ENCODE results near the gene ANKFN1.

Gene ANKFN1

GRCh38 chr17:56325313-56326000 is 172.2 kb downstream of the ANKFN1 start:
- Mint-ChIP-seq H3K27me3 (peaks cover 4% of the 10 kb centered on the region), H3K9me3 (peaks cover 2% of the 10 kb centered on the region), H3K36me3 (peaks cover 2% of the 10 kb centered on the region), H3K4me3 (no peak overlapping the region), H3K27ac (no peak overlapping the region), H3K4me1 (no peaks in the 10 kb centered on the region)
- no peak for ATAC-seq (ENCODE audit: low read depth)
- DNase-seq (ENCODE audit: low spot score in 2 of 2), result no peak

- H3K27ac Mint-ChIP-seq, result no peak overlapping the region
- peaks cover 2% of the 10 kb centered on the region for H3K36me3 Mint-ChIP-seq
- H3K4me1 Mint-ChIP-seq, result no peaks in the 10 kb centered on the region
- ATAC-seq (ENCODE audit: low read depth), result no peak
- peaks cover 4% of the 10 kb centered on the region for H3K27me3 Mint-ChIP-seq
- no peak for DNase-seq (ENCODE audit: low spot score in 2 of 2)
- no peak overlapping the region for H3K4me3 Mint-ChIP-seq
- H3K9me3 Mint-ChIP-seq, result peaks cover 2% of the 10 kb centered on the region
Measured at GRCh38 chr17:56326001-56326359, 172.7 kb downstream of the ANKFN1 start.

GRCh38 chr17:56347639-56348038 is 194.4 kb downstream of the ANKFN1 start:
- no peak for DNase-seq (ENCODE audit: low spot score in 2 of 2)
- peaks cover 8% of the 10 kb centered on the region for H3K9me3 Mint-ChIP-seq
- no peak for ATAC-seq (ENCODE audit: low read depth)
- H3K27ac Mint-ChIP-seq, result no peak overlapping the region
- H3K27me3 Mint-ChIP-seq, result peaks cover 6% of the 10 kb centered on the region
- no peaks in the 10 kb centered on the region for H3K36me3 Mint-ChIP-seq
- no peak overlapping the region for H3K4me3 Mint-ChIP-seq
- H3K4me1 Mint-ChIP-seq, result no peaks in the 10 kb centered on the region

- Mint-ChIP-seq H3K27me3 (peaks cover 4% of the 10 kb centered on the region), H3K27ac (no peak overlapping the region), H3K9me3 (peaks cover 4% of the 10 kb centered on the region), H3K36me3 (no peaks in the 10 kb centered on the region), H3K4me3 (no peak overlapping the region), H3K4me1 (no peaks in the 10 kb centered on the region)
- no peak for DNase-seq (ENCODE audit: low spot score in 2 of 2)
- ATAC-seq (ENCODE audit: low read depth), result no peak
Measured at GRCh38 chr17:56350592-56350991, 197.3 kb downstream of the ANKFN1 start.

- Mint-ChIP-seq H3K36me3 (no peaks in the 10 kb centered on the region), H3K9me3 (peaks cover 4% of the 10 kb centered on the region), H3K4me3 (no peak overlapping the region), H3K4me1 (no peaks in the 10 kb centered on the region), H3K27me3 (peaks cover 4% of the 10 kb centered on the region), H3K27ac (no peak overlapping the region)
- no peak for DNase-seq (ENCODE audit: low spot score in 2 of 2)
- no peak for ATAC-seq (ENCODE audit: low read depth)
Measured at GRCh38 chr17:56351675-56352074, 198.4 kb downstream of the ANKFN1 start.

- Mint-ChIP-seq H3K4me1 (no peaks in the 10 kb centered on the region), H3K27me3 (peaks cover 3% of the 10 kb centered on the region), H3K4me3 (no peak overlapping the region), H3K9me3 (peaks cover 7% of the 10 kb centered on the region), H3K36me3 (no peaks in the 10 kb centered on the region), H3K27ac (no peak overlapping the region)
- DNase-seq (ENCODE audit: low spot score in 2 of 2) (no peak), ATAC-seq (ENCODE audit: low read depth) (no peak)
Measured at GRCh38 chr17:56358651-56359050, 205.4 kb downstream of the ANKFN1 start.

- H3K36me3 Mint-ChIP-seq, result no peaks in the 10 kb centered on the region
- no peak overlapping the region for H3K4me3 Mint-ChIP-seq
- no peak overlapping the region for H3K27ac Mint-ChIP-seq
- H3K27me3 Mint-ChIP-seq, result peaks cover 3% of the 10 kb centered on the region
- H3K4me1 Mint-ChIP-seq, result no peaks in the 10 kb centered on the region
- peaks cover 8% of the 10 kb centered on the region for H3K9me3 Mint-ChIP-seq
- ATAC-seq (ENCODE audit: low read depth) (no peak), DNase-seq (ENCODE audit: low spot score in 2 of 2) (no peak)
Measured at GRCh38 chr17:56359518-56359917, 206.2 kb downstream of the ANKFN1 start.

GRCh38 chr17:56367366-56367765 is 214.1 kb downstream of the ANKFN1 start:
- H3K9me3 Mint-ChIP-seq, result peaks cover 5% of the 10 kb centered on the region
- H3K36me3 Mint-ChIP-seq, result no peaks in the 10 kb centered on the region
- no peak for ATAC-seq (ENCODE audit: low read depth)
- DNase-seq (ENCODE audit: low spot score in 2 of 2), result no peak
- no peak overlapping the region for H3K4me3 Mint-ChIP-seq
- no peak overlapping the region for H3K27ac Mint-ChIP-seq
- H3K27me3 Mint-ChIP-seq, result no peaks in the 10 kb centered on the region
- no peaks in the 10 kb centered on the region for H3K4me1 Mint-ChIP-seq

- no peak for ATAC-seq (ENCODE audit: low read depth)
- H3K36me3 Mint-ChIP-seq, result no peaks in the 10 kb centered on the region
Measured at GRCh38 chr17:56373981-56374833, 220.9 kb downstream of the ANKFN1 start.

GRCh38 chr17:56389356-56389755 is 236.1 kb downstream of the ANKFN1 start:
- H3K27me3 Mint-ChIP-seq, result peaks cover 3% of the 10 kb centered on the region
- ATAC-seq (ENCODE audit: low read depth), result no peak
- no peaks in the 10 kb centered on the region for H3K9me3 Mint-ChIP-seq
- H3K27ac Mint-ChIP-seq, result no peak overlapping the region
- no peaks in the 10 kb centered on the region for H3K4me1 Mint-ChIP-seq
- no peak for DNase-seq (ENCODE audit: low spot score in 2 of 2)
- no peak overlapping the region for H3K4me3 Mint-ChIP-seq
- H3K36me3 Mint-ChIP-seq, result no peaks in the 10 kb centered on the region

More at GRCh38 chr17:56373981-56374833, 220.9 kb downstream of the ANKFN1 start:
- no peaks in the 10 kb centered on the region for H3K27me3 Mint-ChIP-seq
- no peak overlapping the region for H3K4me3 Mint-ChIP-seq
- no peaks in the 10 kb centered on the region for H3K4me1 Mint-ChIP-seq
- no peaks in the 10 kb centered on the region for H3K9me3 Mint-ChIP-seq
- no peak overlapping the region for H3K27ac Mint-ChIP-seq
- DNase-seq (ENCODE audit: low spot score in 2 of 2), result no peak

GRCh38 chr17:56392321-56392720 is 239.0 kb downstream of the ANKFN1 start:
- H3K36me3 Mint-ChIP-seq, result no peaks in the 10 kb centered on the region

GRCh38 chr17:56393156-56393555 is 239.9 kb downstream of the ANKFN1 start:
- Mint-ChIP-seq H3K4me1 (no peaks in the 10 kb centered on the region), H3K4me3 (no peak overlapping the region), H3K27ac (no peak overlapping the region), H3K36me3 (no peaks in the 10 kb centered on the region), H3K27me3 (peaks cover 3% of the 10 kb centered on the region), H3K9me3 (no peaks in the 10 kb centered on the region)
- ATAC-seq (ENCODE audit: low read depth) (no peak), DNase-seq (ENCODE audit: low spot score in 2 of 2) (no peak)

More at GRCh38 chr17:56392321-56392720, 239.0 kb downstream of the ANKFN1 start:
- Mint-ChIP-seq H3K27ac (no peak overlapping the region), H3K4me3 (no peak overlapping the region), H3K9me3 (no peaks in the 10 kb centered on the region), H3K4me1 (no peaks in the 10 kb centered on the region), H3K27me3 (peaks cover 3% of the 10 kb centered on the region)
- no peak for DNase-seq (ENCODE audit: low spot score in 2 of 2)
- no peak for ATAC-seq (ENCODE audit: low read depth)

- Mint-ChIP-seq H3K4me1 (no peaks in the 10 kb centered on the region), H3K36me3 (no peaks in the 10 kb centered on the region), H3K27me3 (peaks cover 3% of the 10 kb centered on the region), H3K4me3 (no peak overlapping the region), H3K9me3 (no peaks in the 10 kb centered on the region), H3K27ac (no peak overlapping the region)
- no peak for DNase-seq (ENCODE audit: low spot score in 2 of 2)
- no peak for ATAC-seq (ENCODE audit: low read depth)
Measured at GRCh38 chr17:56395787-56396186, 242.5 kb downstream of the ANKFN1 start.

- H3K4me3 Mint-ChIP-seq, result no peak overlapping the region
- H3K27ac Mint-ChIP-seq, result no peak overlapping the region
- H3K27me3 Mint-ChIP-seq, result peaks cover 3% of the 10 kb centered on the region
- peaks cover 6% of the 10 kb centered on the region for H3K9me3 Mint-ChIP-seq
- H3K36me3 Mint-ChIP-seq, result no peaks in the 10 kb centered on the region
- no peak for DNase-seq (ENCODE audit: low spot score in 2 of 2)
- no peaks in the 10 kb centered on the region for H3K4me1 Mint-ChIP-seq
- no peak for ATAC-seq (ENCODE audit: low read depth)
Measured at GRCh38 chr17:56407086-56407485, 253.8 kb downstream of the ANKFN1 start.

Data from memory B cell (primary cell).